Gastrocnemius medialis (tissue), 4 donors: Measurements from ENCODE around the gene PTPRN2. TPM values are rescaled to one million over a fixed set of nuclear protein-coding genes. Genes with fewer than 3 reads are reported as not detected.

Source experiments
- ATAC-seq, 2 donors: fragments of 150-250 bp; one replicate each; pipeline ENCODE4 v1.9.1; 2016
- DNase-seq, 2 donors: peaks; one replicate each; pipeline ENCODE4 v3.0.0-alpha.2; 2019
- H3K27ac ChIP-seq, 4 donors: fragments of 200-600 bp; sonication (generic); 1 replicate in 1 of 4; 2 replicates in 3 of 4; pipeline ENCODE4 v1.5.1; 2016 to 2018; ENCODE audit warnings: mild to moderate bottlenecking in 2 of 4, moderate library complexity in 1 of 4
- H3K27me3 ChIP-seq, 3 donors: fragments of 200-600 bp; sonication (generic) in 2 of 3; 1 replicate in 1 of 3; 2 replicates in 2 of 3; pipeline versions ENCODE4 v1.5.1 to v1.6.0; 2016 to 2019; ENCODE audit warnings: mild to moderate bottlenecking in 1 of 3, moderate library complexity in 1 of 3
- H3K36me3 ChIP-seq, 2 donors: fragments of 200-600 bp; sonication (generic) in 1 of 2; one replicate each; pipeline ENCODE4 v1.5.1; 2017 to 2018
- H3K4me1 ChIP-seq, 2 donors: fragments of 200-600 bp; sonication (generic) in 1 of 2; one replicate each; pipeline ENCODE4 v1.5.1; 2016 to 2017; ENCODE audit warnings: mild to moderate bottlenecking in 2 of 2
- H3K4me3 ChIP-seq, 4 donors: fragments of 200-600 bp; sonication (generic) in 3 of 4; 1 replicate in 1 of 4; 2 replicates in 3 of 4; pipeline ENCODE4 v1.5.1; 2016 to 2019; ENCODE audit warnings: mild to moderate bottlenecking in 2 of 4
- H3K9me3 ChIP-seq, 3 donors: fragments of 200-600 bp; sonication (generic) in 2 of 3; 1 replicate in 1 of 3; 2 replicates in 2 of 3; pipeline ENCODE4 v1.5.1; 2016 to 2019
- CTCF ChIP-seq, 5 experiments: fragments of 450-650 bp in 3 of 5; fragments of 200-600 bp in 2 of 5; sonication (generic) in 2 of 5; IDR thresholded peaks in 4 of 5; conservative IDR thresholded peaks in 1 of 5; 1 replicate in 4 of 5; 2 replicates in 1 of 5; pipeline ENCODE4 v1.5.1; 2016 to 2019; ENCODE audit warnings: antibody characterized with exemption in 5 of 5, mild to moderate bottlenecking in 3 of 5, moderate library complexity in 3 of 5
- POLR2A ChIP-seq, 2 donors: fragments of 450-650 bp; IDR thresholded peaks; one replicate each; pipeline ENCODE4 v1.6.1; 2017; ENCODE audit warnings: antibody characterized with exemption in 2 of 2, mild to moderate bottlenecking in 2 of 2, moderate library complexity in 2 of 2
- in situ Hi-C, 4 donors: fragments of 200-750 bp; cut with MboI; loops; one replicate each; pipeline versions ENCODE4 v1.15.0 to v1.8.0; 2017; ENCODE audit warnings: low sequenced_read_pairs in 4 of 4
- intact Hi-C: fragments of 100-400 bp; cut with DNase I; formaldehyde crosslinking; loops from one replicate; pipeline ENCODE4 v1.15.1; 2023; ENCODE audit warnings: low total_unique reads
- total RNA-seq, 4 donors: library from RNA; depleted of rRNA; stranded (reverse); fragments of >200 nt; gene quantifications; one replicate each; pipeline versions ENCODE4 v1.1.0 to v1.2.3, GENCODE V29; 2016

The PTPRN2 gene
- total RNA-seq, 4 donors from 2014 or later = 0.66 to 0.85 (median 0.81) TPM

- DNase-seq (no peak), ATAC-seq (no peak)
- intact Hi-C loops (no loop called here), in situ Hi-C loops (no loop called here)
- H3K4me3 ChIP-seq = no peak overlapping the region
- no peaks in the 10 kb centered on the region for H3K4me1 ChIP-seq
- no peak for TF ChIP-seq CTCF (IDR thresholded peaks at IDR 0.05 in 4 of 5, conservative IDR thresholded peaks at IDR 0.05 in 1 of 5)
- no peak for TF ChIP-seq POLR2A (IDR thresholded peaks at IDR 0.05)
- H3K27me3 ChIP-seq = no peaks in the 10 kb centered on the region
- no peaks in the 10 kb centered on the region for H3K36me3 ChIP-seq
- no peak overlapping the region for H3K27ac ChIP-seq
- no peaks in the 10 kb centered on the region for H3K9me3 ChIP-seq
Observed at GRCh38 chr7:157650801-157651200, 936.8 kb downstream of the PTPRN2 start.

GRCh38 chr7:157650131-157650631 is 937.4 kb downstream of the PTPRN2 start:
- no peak overlapping the region for H3K4me3 ChIP-seq
- H3K27me3 ChIP-seq = no peaks in the 10 kb centered on the region
- ATAC-seq = no peak
- H3K4me1 ChIP-seq = no peaks in the 10 kb centered on the region
- no peaks in the 10 kb centered on the region for H3K36me3 ChIP-seq
- no peak for TF ChIP-seq CTCF (IDR thresholded peaks at IDR 0.05 in 4 of 5, conservative IDR thresholded peaks at IDR 0.05 in 1 of 5)
- no peak for TF ChIP-seq POLR2A (IDR thresholded peaks at IDR 0.05)
- H3K27ac ChIP-seq = no peak overlapping the region
- DNase-seq = no peak
- intact Hi-C loops (no loop called here), in situ Hi-C loops (no loop called here)
- no peaks in the 10 kb centered on the region for H3K9me3 ChIP-seq

GRCh38 chr7:157646551-157646950 is 941.1 kb downstream of the PTPRN2 start:
- Histone ChIP-seq H3K4me1 (no peaks in the 10 kb centered on the region), H3K9me3 (no peaks in the 10 kb centered on the region), H3K27me3 (no peaks in the 10 kb centered on the region), H3K4me3 (no peak overlapping the region), H3K27ac (no peak overlapping the region), H3K36me3 (no peaks in the 10 kb centered on the region)
- ATAC-seq (no peak), DNase-seq (no peak)
- intact Hi-C loops (no loop called here), in situ Hi-C loops (no loop called here)
- no peak for TF ChIP-seq CTCF (IDR thresholded peaks at IDR 0.05 in 4 of 5, conservative IDR thresholded peaks at IDR 0.05 in 1 of 5)
- no peak for TF ChIP-seq POLR2A (IDR thresholded peaks at IDR 0.05)

GRCh38 chr7:157645539-157645938 is 942.1 kb downstream of the PTPRN2 start:
- no peaks in the 10 kb centered on the region for H3K9me3 ChIP-seq
- H3K36me3 ChIP-seq = no peaks in the 10 kb centered on the region
- H3K27me3 ChIP-seq = no peaks in the 10 kb centered on the region
- H3K27ac ChIP-seq = no peak overlapping the region
- no peak overlapping the region for H3K4me3 ChIP-seq
- DNase-seq (no peak), ATAC-seq (no peak)
- in situ Hi-C loops (no loop called here), intact Hi-C loops (no loop called here)
- TF ChIP-seq CTCF (IDR thresholded peaks at IDR 0.05 in 4 of 5, conservative IDR thresholded peaks at IDR 0.05 in 1 of 5) (no peak), POLR2A (IDR thresholded peaks at IDR 0.05) (no peak)
- no peaks in the 10 kb centered on the region for H3K4me1 ChIP-seq

- intact Hi-C loops = no loop called here
- in situ Hi-C loops = no loop called here
- Histone ChIP-seq H3K9me3 (no peaks in the 10 kb centered on the region), H3K4me1 (no peaks in the 10 kb centered on the region), H3K36me3 (no peaks in the 10 kb centered on the region), H3K4me3 (no peak overlapping the region), H3K27me3 (no peaks in the 10 kb centered on the region), H3K27ac (no peak overlapping the region)
- DNase-seq (no peak), ATAC-seq (no peak)
- TF ChIP-seq CTCF (IDR thresholded peaks at IDR 0.05 in 4 of 5, conservative IDR thresholded peaks at IDR 0.05 in 1 of 5) (no peak), POLR2A (IDR thresholded peaks at IDR 0.05) (no peak)
Observed at GRCh38 chr7:157644946-157645345, 942.7 kb downstream of the PTPRN2 start.
